BE2C (cell line): ENCODE measurements around the gene GAST.

Experiments
- DNase-seq: peaks from one replicate; pipeline ENCODE4 v3.0.0-alpha.2; 2020
- H3K27me3 ChIP-seq: fragments of 250-450 bp; sonication (Bioruptor Pico); 2 replicates; pipeline ENCODE4 v1.5.1; 2020; ENCODE audit warnings: mild to moderate bottlenecking
- H3K36me3 ChIP-seq: fragments of 250-450 bp; sonication (Bioruptor Pico); 2 replicates; pipeline ENCODE4 v1.5.1; 2020; ENCODE audit warnings: mild to moderate bottlenecking
- H3K4me1 ChIP-seq: fragments of 250-450 bp; sonication (Bioruptor Pico); 2 replicates; pipeline ENCODE4 v1.5.1; 2020
- H3K4me3 ChIP-seq: 2 replicates; pipeline ENCODE4 v1.5.1; 2011; ENCODE audit warnings: low read depth, low read length
- H3K9me3 ChIP-seq: fragments of 250-450 bp; sonication (Bioruptor Pico); 2 replicates; pipeline ENCODE4 v1.5.1; 2020
- TF ChIP-seq, protein P1 (sequence below): IDR thresholded peaks from 2 replicates; pipeline ENCODE4 v1.5.1; 2012; ENCODE audit warnings: mild to moderate bottlenecking, low read depth, low read length

Gene GAST

DNA sequence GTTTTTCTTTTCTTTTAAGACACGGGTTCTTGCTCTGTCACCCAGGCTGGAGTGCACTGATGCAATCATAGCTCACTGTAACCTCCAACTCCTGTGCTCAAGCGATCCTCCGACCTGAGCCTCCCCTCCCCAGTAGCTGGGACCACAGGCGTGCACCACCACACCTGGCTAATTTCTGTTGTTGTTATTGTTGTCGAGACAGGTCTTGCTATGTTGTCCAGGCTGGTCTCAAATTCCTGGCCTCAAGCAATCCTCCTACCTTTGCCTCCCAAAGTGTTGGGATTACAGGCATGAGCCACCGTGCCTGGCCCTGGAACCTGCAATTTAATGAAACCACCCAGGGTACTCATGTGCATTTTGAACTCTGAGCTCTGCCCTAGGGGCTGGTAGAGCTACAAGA lies 50.3 kb downstream of the GAST start:
- no peak for DNase-seq
- no peak overlapping the region for H3K4me3 ChIP-seq
- no peaks in the 10 kb centered on the region for H3K4me1 ChIP-seq
- peaks cover 16% of the 10 kb centered on the region for H3K36me3 ChIP-seq
- TF ChIP-seq, protein P1, sequence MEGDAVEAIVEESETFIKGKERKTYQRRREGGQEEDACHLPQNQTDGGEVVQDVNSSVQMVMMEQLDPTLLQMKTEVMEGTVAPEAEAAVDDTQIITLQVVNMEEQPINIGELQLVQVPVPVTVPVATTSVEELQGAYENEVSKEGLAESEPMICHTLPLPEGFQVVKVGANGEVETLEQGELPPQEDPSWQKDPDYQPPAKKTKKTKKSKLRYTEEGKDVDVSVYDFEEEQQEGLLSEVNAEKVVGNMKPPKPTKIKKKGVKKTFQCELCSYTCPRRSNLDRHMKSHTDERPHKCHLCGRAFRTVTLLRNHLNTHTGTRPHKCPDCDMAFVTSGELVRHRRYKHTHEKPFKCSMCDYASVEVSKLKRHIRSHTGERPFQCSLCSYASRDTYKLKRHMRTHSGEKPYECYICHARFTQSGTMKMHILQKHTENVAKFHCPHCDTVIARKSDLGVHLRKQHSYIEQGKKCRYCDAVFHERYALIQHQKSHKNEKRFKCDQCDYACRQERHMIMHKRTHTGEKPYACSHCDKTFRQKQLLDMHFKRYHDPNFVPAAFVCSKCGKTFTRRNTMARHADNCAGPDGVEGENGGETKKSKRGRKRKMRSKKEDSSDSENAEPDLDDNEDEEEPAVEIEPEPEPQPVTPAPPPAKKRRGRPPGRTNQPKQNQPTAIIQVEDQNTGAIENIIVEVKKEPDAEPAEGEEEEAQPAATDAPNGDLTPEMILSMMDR: no peak
- H3K27me3 ChIP-seq: no peaks in the 10 kb centered on the region
- H3K9me3 ChIP-seq: no peaks in the 10 kb centered on the region

- Histone ChIP-seq H3K4me1 (no peaks in the 10 kb centered on the region), H3K36me3 (peaks cover 19% of the 10 kb centered on the region), H3K4me3 (no peak overlapping the region), H3K9me3 (no peaks in the 10 kb centered on the region), H3K27me3 (no peaks in the 10 kb centered on the region)
- no peak for DNase-seq
- TF ChIP-seq, protein P1: no peak
Measured at GRCh38 chr17:41762841-41763240, 50.7 kb downstream of the GAST start.

DNA sequence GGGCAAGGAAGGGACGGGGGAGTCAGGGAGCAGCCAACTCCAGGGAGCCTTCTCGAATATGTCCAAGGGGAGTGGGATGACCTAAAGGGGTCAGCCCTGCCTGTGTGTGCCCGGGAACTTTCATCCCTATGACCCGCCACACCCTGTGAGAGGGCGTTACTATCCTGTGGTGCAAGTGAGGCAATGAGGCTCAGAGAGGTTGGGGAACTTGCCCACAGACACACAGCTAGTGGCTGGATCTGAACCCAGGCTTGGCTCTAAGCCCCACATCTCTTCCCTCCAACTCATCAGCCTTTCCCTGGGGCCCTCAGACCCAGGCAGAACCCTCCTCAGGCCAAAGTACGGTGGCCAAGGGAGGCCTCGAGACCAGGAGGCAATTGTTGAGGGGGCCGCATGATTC lies 51.2 kb downstream of the GAST start:
- H3K27me3 ChIP-seq: no peaks in the 10 kb centered on the region
- TF ChIP-seq, protein P1: no peak
- no peak overlapping the region for H3K4me3 ChIP-seq
- H3K4me1 ChIP-seq: no peaks in the 10 kb centered on the region
- H3K36me3 ChIP-seq: peaks cover 21% of the 10 kb centered on the region
- H3K9me3 ChIP-seq: no peaks in the 10 kb centered on the region
- no peak for DNase-seq
